Measurements from ENCODE around the gene HNRNPL. TPM values are rescaled to one million over a fixed set of nuclear protein-coding genes. Genes with fewer than 3 reads are reported as not detected.

Gene HNRNPL
- total and polyA plus RNA-seq, 2 of the 8 experiments (the other 6 are each of a cell fraction or from before 2014, with no cell fraction given): 404 to 779 TPM

DNA sequence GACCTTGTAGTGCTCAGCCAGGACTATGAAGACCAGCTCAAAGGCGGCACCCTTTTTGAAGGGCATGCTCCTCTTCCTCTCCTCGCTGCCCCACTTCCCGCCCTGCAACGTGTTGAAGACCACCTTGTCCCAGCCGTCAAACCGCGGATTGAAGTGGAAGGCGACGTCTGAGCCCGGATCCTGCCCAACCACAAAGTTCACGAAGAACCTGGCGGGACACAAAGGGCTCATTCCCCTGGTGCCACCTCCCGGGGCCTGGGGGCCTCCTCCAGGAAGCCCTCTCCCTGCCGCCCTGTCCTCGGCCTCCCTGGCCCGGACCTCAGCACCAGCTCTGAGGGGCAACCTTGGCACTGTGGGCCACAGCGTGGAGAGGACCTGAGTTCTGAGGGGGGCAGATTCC, 41.0 kb downstream of the HNRNPL start:
- H3K4me3 ChIP-seq (ENCODE audit: extremely low read depth in 1 of 4, insufficient read depth in 2 of 4, low read depth in 3 of 4, low read length in 4 of 4): no peak overlapping the region
- no peaks in the 10 kb centered on the region for H3K27me3 ChIP-seq (replicated peaks in 1 of 4; ENCODE audit: control insufficient read depth in 3 of 4, extremely low read depth in 1 of 4, insufficient read depth in 3 of 4, low read length in 3 of 4)
- no peak overlapping the region for H3K4me2 ChIP-seq (ENCODE audit: insufficient read depth in 1 of 2, low read depth in 2 of 2, low read length in 2 of 2)
- no peak overlapping the region for H4K5ac ChIP-seq (ENCODE audit: insufficient read length, low read depth, low read length)
- no peak overlapping the region for H3K4ac ChIP-seq (replicated peaks; ENCODE audit: insufficient read length, low read depth, low read length)
- H2BK120ac ChIP-seq (replicated peaks; ENCODE audit: low read depth, low read length): no peak overlapping the region
- H4K20me1 ChIP-seq (replicated peaks in 1 of 2; ENCODE audit: control insufficient read depth in 1 of 2, insufficient read depth in 2 of 2, low read length in 2 of 2): no peaks in the 10 kb centered on the region
- H3K4me1 ChIP-seq (replicated peaks in 1 of 4; ENCODE audit: control insufficient read depth in 3 of 4, insufficient read depth in 4 of 4, low read length in 3 of 4): no peaks in the 10 kb centered on the region
- no peak overlapping the region for H3K27ac ChIP-seq (ENCODE audit: low read depth, low read length)
- no peak overlapping the region for H2BK20ac ChIP-seq (ENCODE audit: low read length)
- no peak overlapping the region for H4K91ac ChIP-seq (replicated peaks; ENCODE audit: insufficient read length, low read length)
- no peaks in the 10 kb centered on the region for H3K36me3 ChIP-seq (ENCODE audit: control insufficient read depth in 2 of 4, insufficient read depth in 4 of 4, low read length in 3 of 4)
- FAIRE-seq (no peak), DNase-seq (ENCODE audit: low read depth in 1 of 2, low spot score in 2 of 2) (no peak)
- H2BK12ac ChIP-seq (ENCODE audit: low read depth, low read length): no peak overlapping the region
- H3K79me2 ChIP-seq (ENCODE audit: control insufficient read depth in 1 of 2, insufficient read depth in 2 of 2, low read length in 2 of 2): no peaks in the 10 kb centered on the region
- ChIA-PET POLR2A (ENCODE audit: partially characterized antibody) (no interaction called here), CTCF (ENCODE audit: partially characterized antibody) (interaction anchor here (0.5 kb wide), 1 partner anchor 25 kb away, joined by 3 read pairs; no protein-coding TSS in a partner anchor)
- no peak overlapping the region for H2BK15ac ChIP-seq (ENCODE audit: low read length)
- H2BK5ac ChIP-seq (ENCODE audit: low read depth, low read length): no peak overlapping the region
- no peak overlapping the region for H3K56ac ChIP-seq (replicated peaks; ENCODE audit: insufficient read length, low read depth, low read length)
- no peak overlapping the region for H3K14ac ChIP-seq (ENCODE audit: insufficient read length)
- no peaks in the 10 kb centered on the region for H3K79me1 ChIP-seq (ENCODE audit: low read depth, low read length)
- no peak for TF ChIP-seq CHD1 (IDR thresholded peaks at IDR 0.05; ENCODE audit: low read depth, low read length)
- no peak overlapping the region for H3K23ac ChIP-seq (ENCODE audit: insufficient read length)
- H4K8ac ChIP-seq (ENCODE audit: extremely low read depth, insufficient read depth, low read length): 0 out of 2 replicates have a peak overlapping the region, but pooled peaks have one; percentile 18
- no peak overlapping the region; the same call in 1 of the 2 replicates for H2AFZ ChIP-seq (ENCODE audit: low read length)
- H3K9ac ChIP-seq (replicated peaks in 1 of 4; ENCODE audit: extremely low read depth in 1 of 4, low read depth in 3 of 4, low read length in 3 of 4): no peak overlapping the region
- H3K23me2 ChIP-seq (ENCODE audit: low read depth, low read length): no peaks in the 10 kb centered on the region
- H2AK5ac ChIP-seq (ENCODE audit: low read depth, low read length): no peak overlapping the region; the same call in 1 of the 2 replicates
- H3K18ac ChIP-seq (ENCODE audit: extremely low read depth, low read length): no peak overlapping the region
- no peaks in the 10 kb centered on the region for H3K9me3 ChIP-seq (ENCODE audit: insufficient read depth in 2 of 2, low read depth in 1 of 2, low read length in 1 of 2)
- 88% methylated on average over 16 of the region's 17 CpGs; no CpG with 5 or more reads in 1 of the 2 experiments for WGBS, 2 experiments (ENCODE audit: extremely low coverage in 1 of 2, insufficient coverage in 1 of 2, insufficient read length in 1 of 2, insufficient replicate concordance in 2 of 2, low coverage in 1 of 2, low lambda C conversion rate in 2 of 2, missing lambda C conversion rate in 1 of 2)

All from H1 (cell line).